Measurements from ENCODE around the gene CACNA1F.

The CACNA1F gene

GRCh38 chrX:49163555-49164419, 69.4 kb downstream of the CACNA1F start:
- POLR2A ChIA-PET, result no interaction called here
- peak; percentile 69 for TF ChIP-seq CTCF (IDR thresholded peaks at IDR 0.05; ENCODE audit: control extremely low read depth, extremely low read depth, low read depth, missing control alignments)
- CTCF ChIA-PET, result interaction anchor here (0.7 to 2.6 kb wide), 7 partner anchors 9 to 122 kb away, joined by 3 to 17 read pairs (median 4); partner anchors contain the start of gene PLP2
- peak; percentile 82 for DNase-seq (ENCODE audit: extremely low spot score)

GRCh38 chrX:49162620-49163019, 70.5 kb downstream of the CACNA1F start, which contains the start of gene MAGIX:
TSS of gene MAGIX (plus strand) at chrX:49162758. CDS start at chrX:49162890, 132 bp downstream.
- no peak for TF ChIP-seq CTCF (IDR thresholded peaks at IDR 0.05; ENCODE audit: control extremely low read depth, extremely low read depth, low read depth, missing control alignments)
- CTCF ChIA-PET, result no interaction called here
- no peak for DNase-seq (ENCODE audit: extremely low spot score)

GRCh38 chrX:49161632-49162031, 71.5 kb downstream of the CACNA1F start:
- ChIA-PET POLR2A (interaction anchor here (0.6 kb wide), 1 partner anchor 52 kb away, joined by 3 read pairs; no protein-coding TSS in a partner anchor), CTCF (no interaction called here)
- DNase-seq (ENCODE audit: extremely low spot score), result no peak
- TF ChIP-seq CTCF (IDR thresholded peaks at IDR 0.05; ENCODE audit: control extremely low read depth, extremely low read depth, low read depth, missing control alignments), result no peak

More at GRCh38 chrX:49162620-49163019, 70.5 kb downstream of the CACNA1F start, which contains the start of gene MAGIX:
- POLR2A ChIA-PET, result no interaction called here

GRCh38 chrX:49160908-49161307, 72.2 kb downstream of the CACNA1F start:
- CTCF ChIA-PET, result no interaction called here

GRCh38 chrX:49157194-49157593, 75.9 kb downstream of the CACNA1F start:
- ChIA-PET CTCF (interaction anchor here (2.7 to 3.3 kb wide), 2 partner anchors 10 to 14 kb away, joined by 9 to 17 read pairs; no protein-coding TSS in a partner anchor), POLR2A (no interaction called here)
- DNase-seq (ENCODE audit: extremely low spot score), result no peak
- no peak for TF ChIP-seq CTCF (IDR thresholded peaks at IDR 0.05; ENCODE audit: control extremely low read depth, extremely low read depth, low read depth, missing control alignments)

More at GRCh38 chrX:49160908-49161307, 72.2 kb downstream of the CACNA1F start:
- POLR2A ChIA-PET, result interaction anchor here (0.6 kb wide), 1 partner anchor 52 kb away, joined by 3 read pairs; no protein-coding TSS in a partner anchor
- no peak for DNase-seq (ENCODE audit: extremely low spot score)
- no peak for TF ChIP-seq CTCF (IDR thresholded peaks at IDR 0.05; ENCODE audit: control extremely low read depth, extremely low read depth, low read depth, missing control alignments)

GRCh38 chrX:49155900-49156837, 77.0 kb downstream of the CACNA1F start:
- TF ChIP-seq CTCF (IDR thresholded peaks at IDR 0.05; ENCODE audit: control extremely low read depth, extremely low read depth, low read depth, missing control alignments), result peak; percentile 74
- ChIA-PET CTCF (interaction anchor here (0.6 to 3.3 kb wide), 20 partner anchors 8 to 550 kb away, joined by 3 to 28 read pairs (median 4); partner anchors contain the start of genes GRIPAP1, PLP2 and WDR45), POLR2A (interaction anchor here (0.5 kb wide), 1 partner anchor 82 kb away, joined by 3 read pairs; the partner anchor contains the start of gene PRAF2)
- peak; percentile 85 for DNase-seq (ENCODE audit: extremely low spot score)
